Peyer's patch (tissue), 4 donors: ENCODE data around the gene LDLRAD4.

Experiments
- POLR2A ChIP-seq, 2 donors: fragments of 450-650 bp; IDR thresholded peaks; one replicate each; pipeline ENCODE4 v1.5.1; 2017; ENCODE audit warnings: antibody characterized with exemption in 2 of 2, mild to moderate bottlenecking in 2 of 2, moderate library complexity in 2 of 2
- TF ChIP-seq, protein P1 (sequence below), 6 experiments: fragments of 450-650 bp in 4 of 6; fragments of 200-600 bp in 2 of 6; sonication (generic) in 1 of 6; IDR thresholded peaks; one replicate each; pipeline ENCODE4 v1.5.1; 2017 to 2019; ENCODE audit warnings: antibody characterized with exemption in 6 of 6, mild to moderate bottlenecking in 3 of 6, moderate library complexity in 1 of 6

GRCh38 chr18:13180614-13181375 is 37.8 kb upstream of the LDLRAD4 start:
- TF ChIP-seq, protein P1, sequence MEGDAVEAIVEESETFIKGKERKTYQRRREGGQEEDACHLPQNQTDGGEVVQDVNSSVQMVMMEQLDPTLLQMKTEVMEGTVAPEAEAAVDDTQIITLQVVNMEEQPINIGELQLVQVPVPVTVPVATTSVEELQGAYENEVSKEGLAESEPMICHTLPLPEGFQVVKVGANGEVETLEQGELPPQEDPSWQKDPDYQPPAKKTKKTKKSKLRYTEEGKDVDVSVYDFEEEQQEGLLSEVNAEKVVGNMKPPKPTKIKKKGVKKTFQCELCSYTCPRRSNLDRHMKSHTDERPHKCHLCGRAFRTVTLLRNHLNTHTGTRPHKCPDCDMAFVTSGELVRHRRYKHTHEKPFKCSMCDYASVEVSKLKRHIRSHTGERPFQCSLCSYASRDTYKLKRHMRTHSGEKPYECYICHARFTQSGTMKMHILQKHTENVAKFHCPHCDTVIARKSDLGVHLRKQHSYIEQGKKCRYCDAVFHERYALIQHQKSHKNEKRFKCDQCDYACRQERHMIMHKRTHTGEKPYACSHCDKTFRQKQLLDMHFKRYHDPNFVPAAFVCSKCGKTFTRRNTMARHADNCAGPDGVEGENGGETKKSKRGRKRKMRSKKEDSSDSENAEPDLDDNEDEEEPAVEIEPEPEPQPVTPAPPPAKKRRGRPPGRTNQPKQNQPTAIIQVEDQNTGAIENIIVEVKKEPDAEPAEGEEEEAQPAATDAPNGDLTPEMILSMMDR (IDR thresholded peaks at IDR 0.05), result no peak
- no peak for TF ChIP-seq POLR2A (IDR thresholded peaks at IDR 0.05)
